Mucosa of descending colon (tissue), 3 donors: Measurements from ENCODE around the gene RPS3A. TPM values are rescaled to one million over a fixed set of nuclear protein-coding genes. Genes with fewer than 3 reads are reported as not detected.

Experiments used
- ATAC-seq: fragments of 200-7000 bp; cut with Tn5 transposase; one replicate; pipeline ENCODE4 v1.9.1; 2020; ENCODE audit warnings: mild to moderate bottlenecking, moderate library complexity
- DNase-seq, 3 donors: peaks; one replicate each; pipeline ENCODE4 v3.0.0-alpha.2; 2020
- H3K36me3 ChIP-seq: fragments of 200-600 bp; one replicate; pipeline ENCODE4 v1.8.0; 2021; ENCODE audit warnings: low read depth, mild to moderate bottlenecking
- H3K4me1 ChIP-seq: fragments of 200-600 bp; one replicate; pipeline ENCODE4 v1.8.0; 2021; ENCODE audit warnings: low read depth, mild to moderate bottlenecking
- H3K4me3 ChIP-seq: fragments of 200-600 bp; one replicate; pipeline ENCODE4 v1.8.0; 2021; ENCODE audit warnings: mild to moderate bottlenecking
- H3K9me3 ChIP-seq: fragments of 200-600 bp; one replicate; pipeline ENCODE4 v1.8.0; 2021; ENCODE audit warnings: mild to moderate bottlenecking
- intact Hi-C, 2 donors: fragments of 100-400 bp; cut with DNase I in 1 of 2; cut with micrococcal nuclease in 1 of 2; formaldehyde crosslinking; loops; one replicate each; pipeline versions ENCODE4 v1.11.0 to v1.11.1; 2022; cut with DNase I, micrococcal nuclease
- total RNA-seq, 3 donors: library from RNA; stranded (reverse); fragmentation: NEBNext Ultra II Directional in 2 of 3; extraction: Animal tissue kit (Norgen Biotek cat#: 25700) in 2 of 3; gene quantifications; one replicate each; pipeline versions ENCODE4 v1.2.1 to v1.2.4, GENCODE V29; 2021 to 2023
- TF ChIP-seq, protein P1 (sequence below): fragments of 200-600 bp; IDR thresholded peaks from one replicate; pipeline ENCODE4 v1.8.0; 2022; ENCODE audit warnings: antibody characterized with exemption, mild to moderate bottlenecking
- donor health status: DM: no; HTN: no; CAD: no; lungs with moderate emphysema.
- donor health status: DM: no; HTN: no; CAD: no.
- donor health status: DM: no; HTN: yes; CAD: no.

RPS3A gene
- total RNA-seq, 3 donors from 2014 or later, result 1,131 to 1,494 (median 1,246) TPM

GRCh38 chr4:151094290-151094751, 5.1 kb upstream of the RPS3A start:
- no peaks in the 10 kb centered on the region for H3K36me3 ChIP-seq
- ATAC-seq, result no peak
- H3K4me1 ChIP-seq, result peaks cover 12% of the 10 kb centered on the region
- TF ChIP-seq, protein P1, sequence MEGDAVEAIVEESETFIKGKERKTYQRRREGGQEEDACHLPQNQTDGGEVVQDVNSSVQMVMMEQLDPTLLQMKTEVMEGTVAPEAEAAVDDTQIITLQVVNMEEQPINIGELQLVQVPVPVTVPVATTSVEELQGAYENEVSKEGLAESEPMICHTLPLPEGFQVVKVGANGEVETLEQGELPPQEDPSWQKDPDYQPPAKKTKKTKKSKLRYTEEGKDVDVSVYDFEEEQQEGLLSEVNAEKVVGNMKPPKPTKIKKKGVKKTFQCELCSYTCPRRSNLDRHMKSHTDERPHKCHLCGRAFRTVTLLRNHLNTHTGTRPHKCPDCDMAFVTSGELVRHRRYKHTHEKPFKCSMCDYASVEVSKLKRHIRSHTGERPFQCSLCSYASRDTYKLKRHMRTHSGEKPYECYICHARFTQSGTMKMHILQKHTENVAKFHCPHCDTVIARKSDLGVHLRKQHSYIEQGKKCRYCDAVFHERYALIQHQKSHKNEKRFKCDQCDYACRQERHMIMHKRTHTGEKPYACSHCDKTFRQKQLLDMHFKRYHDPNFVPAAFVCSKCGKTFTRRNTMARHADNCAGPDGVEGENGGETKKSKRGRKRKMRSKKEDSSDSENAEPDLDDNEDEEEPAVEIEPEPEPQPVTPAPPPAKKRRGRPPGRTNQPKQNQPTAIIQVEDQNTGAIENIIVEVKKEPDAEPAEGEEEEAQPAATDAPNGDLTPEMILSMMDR, result no peak
- H3K4me3 ChIP-seq, result no peak overlapping the region
- no peak for DNase-seq
- intact Hi-C loops, result no loop called here
- H3K9me3 ChIP-seq, result no peaks in the 10 kb centered on the region

GRCh38 chr4:151095142-151095541, 4.3 kb upstream of the RPS3A start:
- intact Hi-C loops, result no loop called here
- ATAC-seq, result no peak
- TF ChIP-seq, protein P1, result no peak
- Histone ChIP-seq H3K4me1 (peaks cover 12% of the 10 kb centered on the region), H3K36me3 (no peaks in the 10 kb centered on the region), H3K4me3 (no peak overlapping the region), H3K9me3 (no peaks in the 10 kb centered on the region)
- DNase-seq, result no peak

- ATAC-seq (no peak), DNase-seq (no peak)
- intact Hi-C loops, result no loop called here
- Histone ChIP-seq H3K36me3 (peaks cover 5% of the 10 kb centered on the region), H3K4me1 (peaks cover 19% of the 10 kb centered on the region), H3K4me3 (no peak overlapping the region), H3K9me3 (no peaks in the 10 kb centered on the region)
- TF ChIP-seq, protein P1, result no peak
These were observed 1.7 kb upstream of the RPS3A start for GRCh38 chr4:151097759-151098158.

DNA sequence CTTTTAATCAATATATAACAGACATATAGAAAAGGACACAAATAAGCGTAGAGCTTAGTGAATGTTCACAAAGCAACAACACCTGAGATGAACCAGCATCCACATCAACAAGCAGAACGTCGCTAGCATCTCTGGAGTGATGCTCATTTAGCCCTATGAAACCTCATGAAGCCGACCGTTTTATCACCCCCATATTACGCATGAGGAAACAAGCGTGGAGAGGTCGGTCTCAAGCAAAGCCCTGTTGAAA, 524 bp upstream of the RPS3A start:
- Histone ChIP-seq H3K4me3 (peak overlapping the region; percentile 83), H3K9me3 (no peaks in the 10 kb centered on the region), H3K36me3 (peaks cover 5% of the 10 kb centered on the region), H3K4me1 (peaks cover 15% of the 10 kb centered on the region)
- intact Hi-C loops, result no loop called here
- TF ChIP-seq, protein P1, result no peak
- no peak for DNase-seq
- ATAC-seq, result peak; percentile 48

DNA sequence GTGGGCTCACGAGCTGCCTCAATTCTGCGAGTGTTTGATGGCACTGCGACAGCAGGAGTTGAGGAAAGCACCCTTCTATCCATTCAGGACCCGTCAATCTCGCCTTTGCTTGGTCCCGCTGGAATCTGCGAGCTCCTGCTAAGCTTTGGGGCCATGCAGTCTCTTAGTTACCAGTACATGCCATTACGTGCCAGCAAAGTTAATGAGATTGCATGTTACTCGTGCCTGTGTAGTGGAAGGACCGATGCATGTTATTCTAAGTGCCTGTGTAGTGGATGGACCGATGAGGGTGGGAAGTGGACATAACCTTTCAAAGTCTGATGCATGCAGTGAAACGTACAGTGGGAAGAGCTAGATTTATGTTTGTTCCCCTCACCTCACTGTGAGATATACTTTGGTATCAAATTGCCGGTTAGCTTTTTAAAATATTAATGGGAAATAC, 569 bp downstream of the RPS3A start:
- peaks cover 5% of the 10 kb centered on the region for H3K36me3 ChIP-seq

More for the DNA sequence above, 569 bp downstream of the RPS3A start:
- ATAC-seq, result peak; percentile 37
- no peak for DNase-seq
- intact Hi-C loops, result no loop called here
- TF ChIP-seq, protein P1, result no peak
- H3K4me3 ChIP-seq, result peak overlapping the region; percentile 83
- no peaks in the 10 kb centered on the region for H3K9me3 ChIP-seq
- peaks cover 15% of the 10 kb centered on the region for H3K4me1 ChIP-seq
